GM19099 (cell line): Measurements from ENCODE around the gene FUT7.

Experiments used
- POLR2A ChIP-seq: IDR thresholded peaks from 3 replicates; pipeline ENCODE4 v1.6.1; 2011; ENCODE audit warnings: low read depth; ENCODE audit not compliant: insufficient read length; ENCODE audit errors: extremely low read depth

The FUT7 gene

GRCh38 chr9:137070201-137070905 lies 38.5 kb upstream of the FUT7 start, which contains the start of gene SAPCD2:
Gene SAPCD2 (minus strand): TSS chr9:137070557. CDS start chr9:137070460, 97 bp downstream.
- TF ChIP-seq POLR2A: peak; percentile 73

GRCh38 chr9:137069508-137070091 lies 37.7 kb upstream of the FUT7 start:
- TF ChIP-seq POLR2A: no peak

- no peak for TF ChIP-seq POLR2A
These were observed 36.9 kb upstream of the FUT7 start for GRCh38 chr9:137068539-137069507.

GRCh38 chr9:137067860-137068538 lies 36.1 kb upstream of the FUT7 start:
- no peak for TF ChIP-seq POLR2A

GRCh38 chr9:137066096-137066861 lies 34.4 kb upstream of the FUT7 start:
- no peak for TF ChIP-seq POLR2A

- TF ChIP-seq POLR2A: no peak
These were observed 33.6 kb upstream of the FUT7 start for GRCh38 chr9:137065336-137065967.

GRCh38 chr9:137064880-137065164 lies 32.9 kb upstream of the FUT7 start:
- TF ChIP-seq POLR2A: no peak

- no peak for TF ChIP-seq POLR2A
These were observed 32.4 kb upstream of the FUT7 start for GRCh38 chr9:137064027-137064879.

GRCh38 chr9:137063311-137064026 lies 31.6 kb upstream of the FUT7 start:
- no peak for TF ChIP-seq POLR2A

GRCh38 chr9:137062384-137062783 lies 30.5 kb upstream of the FUT7 start:
- no peak for TF ChIP-seq POLR2A

- TF ChIP-seq POLR2A: no peak
These were observed 26.8 kb upstream of the FUT7 start for GRCh38 chr9:137058521-137059234.

- no peak for TF ChIP-seq POLR2A
These were observed 25.7 kb upstream of the FUT7 start for GRCh38 chr9:137057545-137057944.
